ENCODE results near the gene RPL10A.

The RPL10A gene

DNA sequence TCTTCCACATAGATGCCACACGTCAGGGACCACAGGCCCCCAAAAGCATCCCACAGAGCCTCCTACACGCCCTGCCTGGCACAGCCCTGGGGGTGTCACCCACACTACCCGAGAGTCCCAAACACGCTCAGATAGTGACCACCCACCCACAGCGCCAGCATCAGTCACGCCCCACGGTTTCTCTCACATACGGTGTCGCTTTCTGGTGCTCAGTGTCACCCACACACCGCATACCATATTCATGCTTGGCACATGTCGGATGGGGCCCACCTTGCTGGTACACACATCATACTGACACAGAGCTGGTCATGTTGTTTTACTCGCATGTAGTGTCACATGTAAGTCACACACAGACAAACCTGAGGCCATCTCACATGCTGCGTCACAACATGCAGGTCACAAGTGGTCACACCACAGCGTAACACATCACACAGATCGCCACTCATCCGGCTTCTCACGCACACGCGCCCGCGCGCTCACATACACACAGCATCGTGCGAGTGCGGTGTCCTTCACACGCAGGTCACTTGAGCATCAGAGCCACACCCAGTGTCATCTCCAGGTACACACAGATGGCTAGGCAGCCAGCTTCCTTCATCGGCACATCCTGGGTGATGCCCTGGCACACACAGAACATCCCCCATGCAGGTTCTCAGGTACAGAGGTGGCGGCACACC lies 25.2 kb downstream of the RPL10A start:
- no peak for DNase-seq

DNA sequence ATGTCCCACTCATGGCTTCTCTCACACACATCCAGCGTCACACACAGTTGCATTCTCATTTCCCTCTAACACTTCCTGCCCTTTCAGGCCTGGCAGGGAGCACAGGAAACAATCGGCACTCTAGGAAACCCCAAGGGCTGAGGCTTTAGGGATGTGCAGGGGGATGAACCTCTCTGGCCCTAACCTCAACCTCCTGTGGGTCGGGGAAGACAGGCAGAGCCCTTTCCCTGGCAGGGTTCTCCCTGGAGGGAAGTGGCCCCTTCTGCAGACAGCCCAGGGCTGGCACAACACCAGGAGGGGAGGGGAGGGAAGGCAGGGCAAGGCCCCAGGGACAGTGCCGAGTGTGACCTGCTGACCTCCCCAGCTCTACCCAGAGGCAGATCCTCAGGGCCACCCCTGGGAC lies 26.0 kb downstream of the RPL10A start:
- DNase-seq: peak; percentile 15

DNA sequence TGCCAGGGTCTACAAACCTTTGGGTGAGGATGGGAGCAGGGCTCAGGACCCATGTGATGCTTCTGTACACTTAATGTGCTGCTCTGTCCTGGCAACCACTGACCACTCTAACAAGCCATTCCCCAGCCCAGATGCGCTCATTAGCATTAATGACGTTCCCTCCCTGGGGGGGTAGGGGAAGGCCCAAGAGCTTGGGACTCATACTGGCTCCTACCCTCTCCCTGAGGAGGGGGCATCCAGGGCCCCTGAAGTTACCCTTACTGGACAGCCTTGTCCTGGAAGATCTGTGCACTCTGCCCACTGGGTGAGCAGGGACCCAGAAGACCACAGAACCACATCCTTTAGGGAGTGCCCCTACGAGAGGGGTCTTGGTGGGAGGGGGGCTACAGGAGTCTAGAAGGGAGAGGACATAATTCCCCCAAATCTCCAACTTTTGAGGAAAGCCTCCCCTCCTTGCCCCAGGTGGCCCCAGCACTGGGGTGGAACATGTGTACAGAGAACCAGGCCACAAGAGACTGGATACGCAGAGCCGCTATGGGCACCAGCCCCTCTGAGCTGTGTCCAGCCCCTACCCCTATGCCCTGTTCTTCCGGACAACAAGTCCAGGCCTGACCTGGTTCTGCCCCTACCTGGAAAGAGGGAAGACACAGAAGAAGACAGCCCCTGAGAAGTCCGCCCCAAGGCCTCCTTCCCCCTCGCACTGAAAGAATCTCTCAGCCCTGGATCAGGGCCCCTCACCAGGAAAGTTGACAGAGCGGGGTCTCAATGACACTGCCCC lies 27.2 kb downstream of the RPL10A start:
- DNase-seq: no peak

DNA sequence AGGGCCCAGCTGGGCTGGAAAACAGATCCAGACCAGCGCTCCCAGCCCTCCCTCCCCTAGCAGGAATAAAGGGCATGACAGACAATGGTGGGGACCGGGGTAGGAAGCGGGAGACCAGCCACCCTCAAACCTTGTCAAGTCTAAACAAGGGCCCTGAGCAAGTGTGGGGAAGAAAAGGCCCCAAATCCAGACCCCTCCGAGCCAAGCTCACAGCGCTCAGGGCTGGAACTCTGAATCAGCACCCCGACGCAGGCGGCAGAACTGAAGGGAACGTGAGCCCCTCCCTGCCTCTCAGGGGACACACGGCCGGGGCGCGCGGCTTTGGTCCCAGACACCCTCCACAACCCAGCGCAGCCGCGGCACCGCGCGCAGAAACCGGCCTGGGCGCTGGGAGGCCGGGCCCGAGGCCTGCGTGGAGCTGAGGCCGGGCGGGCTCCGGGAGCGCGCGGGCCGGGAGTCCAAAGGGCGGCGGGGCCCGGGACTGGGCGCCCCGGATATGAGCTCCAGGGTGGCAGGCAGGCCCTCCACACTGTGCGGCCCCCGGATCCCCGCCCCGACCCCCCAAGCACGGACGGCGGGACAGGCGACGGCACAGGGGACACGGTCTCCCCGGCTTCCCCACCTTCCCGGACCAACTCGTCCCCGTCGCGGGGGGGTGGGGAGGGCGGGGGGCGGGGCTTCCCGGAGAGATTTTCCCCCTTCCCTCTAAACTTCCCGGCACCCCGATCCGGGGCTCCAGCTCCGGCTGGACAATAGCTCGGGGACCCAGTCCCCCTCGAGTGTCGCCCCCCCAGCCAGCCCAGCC lies 28.0 kb downstream of the RPL10A start:
- DNase-seq: no peak

DNA sequence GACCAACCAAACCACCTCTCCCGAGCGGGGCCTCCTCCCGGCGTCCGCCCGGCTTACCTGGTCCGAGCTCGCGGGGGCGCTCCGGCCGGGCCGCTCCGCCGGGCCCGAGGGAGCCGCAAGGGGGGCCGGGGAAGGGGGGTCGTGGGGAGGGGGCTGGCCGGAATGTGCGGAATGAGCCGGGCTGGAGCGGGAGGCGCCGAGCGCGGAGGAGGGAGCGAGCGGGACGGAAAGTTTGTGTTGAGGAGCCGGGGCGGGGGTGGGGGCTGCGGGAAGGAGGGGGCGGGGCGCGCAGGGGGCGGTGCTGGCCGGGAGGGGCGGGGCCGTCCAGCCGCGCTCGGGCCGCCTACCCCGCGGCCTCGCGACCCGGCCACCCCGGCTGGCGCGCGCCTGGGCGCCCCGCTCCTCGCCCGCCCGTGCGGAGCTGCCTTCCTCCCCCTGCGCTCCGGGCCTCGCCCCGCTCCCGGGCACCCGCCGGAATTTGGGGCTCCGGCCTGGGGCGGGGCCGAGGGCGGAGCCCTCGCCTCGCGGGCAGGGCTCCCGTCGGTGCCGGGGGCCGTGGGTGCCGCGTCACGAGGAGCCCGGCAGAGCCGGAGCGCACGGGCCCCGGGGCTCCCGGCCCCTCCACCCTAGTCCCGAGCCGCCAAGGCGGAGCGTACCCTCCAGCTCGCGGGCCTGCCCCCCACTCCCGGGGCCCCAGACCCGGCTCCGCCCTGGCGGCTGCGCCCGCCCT lies 28.8 kb downstream of the RPL10A start, which contains the start of gene TEAD3:
Gene TEAD3, minus strand, starts transcription at position 239 of the 730 bp plus-strand sequence.
- no peak for DNase-seq

DNA sequence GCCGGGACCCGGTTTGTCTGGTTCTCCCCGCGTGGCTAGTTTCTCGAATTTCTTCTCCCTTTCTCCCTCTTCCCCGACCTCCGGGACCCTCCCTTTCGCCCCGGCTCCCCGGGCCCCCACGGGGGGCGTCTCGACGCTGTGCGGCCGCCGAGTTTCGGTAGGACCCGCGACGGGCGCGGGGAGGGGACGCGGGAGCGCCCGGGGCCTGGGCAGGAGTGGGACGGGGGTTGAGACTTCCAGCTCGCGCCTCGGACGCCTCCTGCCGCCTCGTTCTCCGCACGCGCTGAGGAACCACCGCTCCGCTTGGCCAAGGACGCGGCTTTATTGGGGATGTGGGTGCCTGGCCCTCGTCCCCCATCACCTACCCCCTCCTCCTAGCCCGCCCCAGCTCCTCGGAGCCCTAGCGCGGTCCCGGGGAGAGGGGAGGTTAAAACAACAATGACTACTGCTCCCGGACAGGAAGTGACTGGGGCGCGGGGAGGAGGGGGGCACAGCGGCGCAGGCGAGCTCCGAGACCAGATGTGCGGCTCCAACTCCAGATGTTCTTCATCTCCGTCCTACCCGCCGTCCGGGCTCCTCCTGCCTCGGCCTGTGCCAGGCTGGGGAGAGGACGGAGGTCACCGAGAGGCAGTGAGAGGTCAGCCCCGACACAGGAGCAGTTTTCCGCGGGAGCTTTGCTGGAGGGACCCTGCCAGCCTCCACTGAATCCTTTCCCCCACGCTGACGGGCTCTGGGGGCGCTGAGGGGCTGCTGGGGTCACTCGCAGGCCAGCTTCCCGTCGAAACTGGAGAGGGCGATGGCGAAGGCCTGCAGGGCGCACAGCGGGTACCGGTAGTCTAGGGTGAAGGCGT lies 29.6 kb downstream of the RPL10A start:
- no peak for DNase-seq

DNA sequence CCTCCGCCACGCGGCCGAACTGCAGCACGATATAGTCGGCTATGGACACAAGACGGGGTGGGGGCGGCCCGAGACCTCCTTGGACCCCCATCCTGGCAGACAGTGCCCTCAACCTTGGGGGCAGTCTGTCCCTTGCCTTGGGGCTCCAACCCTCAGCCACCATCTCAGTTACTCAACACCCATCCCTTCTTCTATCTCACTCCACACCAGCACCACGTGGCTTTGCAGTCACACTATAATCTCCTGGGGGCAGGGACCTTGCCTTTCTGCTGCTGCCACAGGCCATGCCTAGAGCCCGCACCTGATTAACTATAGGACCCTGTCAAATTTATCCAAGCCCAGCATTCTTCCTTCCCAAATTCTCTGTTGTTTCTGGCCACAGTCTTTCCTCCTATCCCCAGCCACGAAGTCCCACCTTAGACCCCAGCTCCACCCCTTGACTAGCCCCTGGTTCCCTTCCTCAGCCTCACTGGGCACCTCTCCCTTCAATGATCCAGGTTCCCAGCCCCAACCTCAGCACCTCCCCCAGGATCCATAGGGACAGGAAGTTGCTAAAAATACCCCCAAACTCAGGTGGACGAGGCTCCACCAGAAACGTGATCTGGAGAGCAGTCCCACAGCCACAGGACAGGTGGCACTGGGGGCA lies 30.3 kb downstream of the RPL10A start:
- DNase-seq: no peak

DNA sequence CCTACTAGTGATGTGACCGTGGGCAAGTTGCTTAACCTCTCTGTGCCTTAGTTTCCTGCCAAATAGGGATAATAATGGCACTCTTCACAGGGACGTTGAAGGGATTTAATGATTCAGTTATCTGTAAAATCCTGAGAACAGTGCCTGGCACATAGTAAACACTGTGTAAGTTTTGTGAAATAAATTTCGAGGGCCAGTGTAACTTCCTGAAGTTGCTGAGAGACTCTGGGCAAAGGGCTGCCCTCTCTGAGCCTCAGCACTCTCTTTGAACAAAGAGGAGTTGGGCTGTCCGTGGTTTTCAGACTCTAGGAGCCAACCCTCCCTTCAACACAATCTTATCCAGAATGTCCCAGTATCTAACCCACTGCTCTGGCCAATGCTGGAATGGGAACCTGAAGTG lies 31.2 kb downstream of the RPL10A start:
- DNase-seq: no peak

DNA sequence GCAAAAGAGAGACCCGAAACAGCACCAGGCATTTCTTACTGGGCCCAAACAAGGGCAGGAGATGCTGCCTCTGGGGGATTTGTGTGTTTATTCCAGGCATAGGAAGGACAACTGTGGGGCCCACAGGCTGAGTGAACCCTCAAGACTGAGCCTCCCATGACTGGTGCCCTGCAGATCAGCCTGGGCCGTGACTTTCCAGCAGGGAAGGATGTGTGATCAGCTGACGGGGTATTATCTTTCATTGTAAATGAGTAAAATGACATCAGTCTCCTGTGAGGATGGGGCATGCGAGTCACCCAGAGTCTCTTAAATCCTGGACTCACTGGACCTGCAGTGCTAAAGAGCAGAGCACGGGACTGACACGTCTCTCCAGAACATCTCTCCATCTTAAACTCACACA lies 32.6 kb downstream of the RPL10A start:
- no peak for DNase-seq

DNA sequence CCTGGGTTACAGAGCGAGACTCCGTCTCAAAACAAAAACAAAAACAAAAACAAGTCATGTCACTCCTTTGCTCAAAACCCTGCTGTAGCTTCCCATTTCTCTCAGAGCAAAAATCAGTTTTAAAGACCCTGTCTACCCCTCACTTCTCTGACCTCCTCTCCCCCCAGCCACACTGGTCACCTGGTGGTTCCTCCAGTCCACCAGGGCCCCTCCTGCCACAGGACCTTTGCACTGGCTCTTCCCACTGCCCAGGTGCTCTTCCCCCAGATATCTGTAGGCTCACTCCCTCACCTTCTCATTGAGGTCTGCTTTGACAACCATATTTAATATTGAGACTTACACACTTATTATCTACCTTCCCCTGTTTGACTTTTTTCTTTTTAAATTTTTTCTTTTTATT lies 33.6 kb downstream of the RPL10A start:
- no peak for DNase-seq

DNA sequence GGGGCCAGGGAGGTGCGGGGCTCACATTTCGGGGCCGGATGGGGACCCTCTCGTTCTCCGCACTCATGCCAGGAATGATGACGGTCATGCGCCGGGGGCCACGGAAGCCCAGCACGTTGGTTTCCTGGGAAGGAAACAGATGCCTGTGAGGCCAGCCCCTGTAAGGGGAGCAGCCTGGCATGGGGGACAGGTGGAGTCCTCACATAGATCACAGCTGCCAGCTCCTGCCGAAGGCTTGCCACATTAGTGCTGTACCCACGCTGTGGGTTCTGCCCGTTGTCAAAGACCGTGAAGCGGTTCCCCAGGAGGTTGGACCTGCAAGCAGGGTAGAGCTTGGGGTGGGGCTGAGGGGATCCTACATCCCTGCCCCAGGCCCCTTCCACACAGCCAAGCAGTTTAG lies 35.3 kb downstream of the RPL10A start:
- DNase-seq: no peak

DNA sequence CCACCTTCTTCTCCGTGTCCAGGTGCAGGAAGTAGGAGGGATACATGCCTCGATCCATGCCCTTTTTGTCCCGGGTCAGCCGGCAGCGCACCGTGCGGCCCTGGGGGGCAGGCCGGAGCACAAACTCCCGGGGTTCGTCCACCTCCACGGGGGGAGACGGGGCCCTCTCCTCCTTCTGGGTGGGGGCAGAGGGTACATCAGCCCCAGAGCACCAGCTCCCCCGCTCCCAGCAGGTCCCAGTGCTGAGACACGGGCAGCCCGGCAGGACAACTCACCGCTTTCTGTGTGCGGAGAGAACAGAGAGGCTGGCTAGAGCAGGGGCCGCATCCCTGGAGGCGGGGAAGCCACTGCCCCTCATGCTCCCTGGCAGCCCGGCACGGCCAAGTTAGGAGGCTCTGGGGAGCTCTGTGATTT lies 37.8 kb downstream of the RPL10A start:
- DNase-seq: no peak

DNA sequence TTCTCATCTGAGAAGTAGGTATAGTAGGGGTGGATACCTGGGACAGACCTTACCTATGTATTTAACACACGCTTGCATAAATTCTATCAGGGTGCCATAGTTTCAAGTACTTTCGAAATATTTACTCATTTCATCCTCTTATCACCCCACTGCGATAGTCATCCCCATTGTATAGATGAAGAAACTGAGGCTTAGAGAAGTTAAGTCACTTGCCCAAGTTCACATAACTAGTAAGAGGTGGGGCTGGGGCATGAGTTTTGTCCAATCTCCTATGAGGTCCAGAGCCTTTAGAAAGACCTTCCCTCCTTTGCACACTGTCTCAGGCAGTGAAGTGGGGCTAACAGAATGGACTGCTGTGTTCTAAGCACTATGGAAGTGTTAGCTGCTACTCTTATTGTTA lies 38.3 kb downstream of the RPL10A start:
- no peak for DNase-seq

DNA sequence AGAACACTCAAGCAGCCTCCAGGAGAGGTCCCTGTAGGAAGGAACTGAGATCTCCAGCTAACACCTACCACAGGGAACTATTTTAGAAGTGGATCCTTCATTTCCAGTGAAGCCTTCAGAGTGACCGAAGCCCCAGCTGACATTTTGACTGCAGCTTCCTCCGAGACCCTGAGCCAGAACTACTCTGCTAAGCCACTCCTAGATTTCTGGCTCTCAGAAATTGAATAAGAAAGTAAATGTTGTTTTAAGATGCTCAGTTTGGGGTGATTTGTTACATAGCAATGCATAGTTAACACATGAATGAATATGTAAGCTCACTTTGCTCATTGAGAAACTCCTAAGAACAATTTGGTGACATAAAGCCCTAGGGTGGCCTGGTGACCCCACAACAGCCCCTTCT lies 39.0 kb downstream of the RPL10A start:
- no peak for DNase-seq

DNA sequence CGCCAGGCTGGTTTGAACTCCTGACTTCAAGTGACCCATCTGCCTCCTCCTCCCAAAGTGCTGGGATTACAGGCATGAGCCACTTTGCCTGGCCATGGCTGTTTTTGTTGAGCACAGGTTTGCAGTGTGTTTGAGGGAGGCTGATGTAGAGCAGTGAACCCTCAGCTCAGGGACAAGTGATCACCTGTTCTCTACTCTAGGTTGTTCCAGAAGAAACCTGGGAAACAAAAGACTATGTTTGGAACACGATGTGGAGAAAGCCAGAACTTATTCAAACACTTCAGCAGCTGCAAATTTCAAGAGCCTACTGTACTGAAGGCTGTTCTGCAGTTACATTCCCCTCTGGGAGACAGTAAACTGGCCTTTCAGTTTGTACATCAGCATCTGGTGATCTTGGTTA lies 39.8 kb downstream of the RPL10A start:
- DNase-seq: no peak

DNA sequence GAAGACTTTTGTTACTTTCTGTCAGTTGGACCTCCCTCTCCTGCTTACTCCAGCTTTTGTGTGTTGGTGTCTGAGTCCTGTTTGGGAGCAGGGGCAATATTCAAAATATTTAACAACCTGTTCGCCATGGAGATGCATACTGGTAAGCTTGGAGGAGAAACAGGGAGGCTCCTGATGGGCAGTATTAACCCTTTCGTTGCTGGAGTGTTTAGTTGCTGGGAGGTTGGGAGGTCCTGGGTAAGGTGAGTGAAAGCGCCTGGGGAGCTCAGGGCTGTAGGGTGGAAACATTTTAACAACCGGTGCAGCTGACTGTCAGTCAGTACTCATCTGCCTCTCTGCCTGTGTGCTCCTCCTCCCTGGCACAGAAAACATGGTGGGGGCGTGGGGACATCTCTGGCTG lies 40.3 kb downstream of the RPL10A start:
- no peak for DNase-seq

DNA sequence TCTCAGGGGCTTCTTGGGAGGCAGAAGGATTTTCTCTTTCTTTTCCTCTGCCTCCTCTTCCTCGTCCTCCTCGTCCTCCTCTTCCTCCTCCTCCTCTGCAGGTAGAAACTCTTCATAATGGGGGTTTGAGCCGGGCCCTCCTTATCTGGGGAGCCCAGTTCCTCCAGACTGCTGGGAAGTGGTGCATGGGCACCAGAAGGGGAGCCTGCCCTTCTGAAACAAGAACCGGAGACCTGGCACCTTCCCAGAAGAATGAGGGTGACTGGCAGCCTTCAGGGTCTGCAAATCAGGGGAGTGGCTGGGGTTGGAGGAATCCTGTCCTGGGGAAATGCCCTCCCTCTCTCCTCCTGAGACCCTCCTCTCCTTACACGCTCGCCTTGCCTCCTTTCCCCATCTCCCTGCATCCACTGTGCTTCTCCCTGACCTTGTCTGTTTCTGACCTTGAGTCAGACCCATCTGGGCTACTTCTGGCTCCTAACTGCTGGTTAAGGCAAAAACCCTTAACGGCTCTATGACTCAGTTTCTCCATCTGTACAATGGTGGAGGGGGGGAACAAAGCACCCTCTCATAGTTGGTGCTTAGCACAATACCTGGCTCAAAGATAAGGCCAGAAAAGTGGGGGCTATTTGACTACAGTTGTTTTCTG lies 42.8 kb downstream of the RPL10A start:
- no peak for DNase-seq

DNA sequence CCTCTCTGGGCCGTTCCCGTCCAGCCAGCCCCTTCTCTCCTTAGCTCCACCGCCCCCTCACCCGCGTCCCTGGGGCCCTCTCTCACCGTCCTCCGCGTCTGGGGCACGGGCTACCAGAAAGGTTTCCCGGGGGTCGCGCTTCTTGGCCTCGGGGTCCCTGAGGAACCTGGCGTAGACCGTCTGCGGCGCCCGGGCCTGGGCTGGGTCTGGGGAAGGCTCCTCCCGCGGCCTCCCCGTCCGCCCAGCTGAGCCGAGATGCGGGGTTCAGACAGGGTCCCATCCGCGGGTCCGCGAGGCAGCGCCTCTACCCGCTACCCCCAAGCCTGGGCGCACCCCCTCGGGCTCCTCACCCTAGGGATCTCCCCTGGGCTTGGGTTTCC lies 43.4 kb downstream of the RPL10A start:
- no peak for DNase-seq

DNA sequence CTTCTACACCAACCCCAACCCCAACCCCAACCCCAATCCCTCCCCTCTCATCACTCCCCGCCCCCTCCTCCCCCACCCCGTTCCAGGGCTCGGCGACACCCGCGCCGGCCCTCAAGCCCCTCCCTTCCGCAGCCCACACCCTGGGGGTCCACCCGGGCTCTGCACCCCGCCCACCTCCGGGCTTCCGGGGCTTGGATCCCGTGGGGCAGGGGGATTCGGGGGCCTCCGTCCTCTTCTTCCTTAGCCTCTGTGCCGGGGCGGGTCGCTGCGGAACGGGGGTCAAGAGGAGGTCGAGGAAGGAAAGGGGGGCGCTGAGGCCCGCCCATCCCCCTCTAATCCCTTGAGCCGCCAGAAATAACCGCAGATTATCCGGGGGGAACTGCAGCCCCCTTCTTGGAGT lies 43.8 kb downstream of the RPL10A start:
- DNase-seq: no peak

DNA sequence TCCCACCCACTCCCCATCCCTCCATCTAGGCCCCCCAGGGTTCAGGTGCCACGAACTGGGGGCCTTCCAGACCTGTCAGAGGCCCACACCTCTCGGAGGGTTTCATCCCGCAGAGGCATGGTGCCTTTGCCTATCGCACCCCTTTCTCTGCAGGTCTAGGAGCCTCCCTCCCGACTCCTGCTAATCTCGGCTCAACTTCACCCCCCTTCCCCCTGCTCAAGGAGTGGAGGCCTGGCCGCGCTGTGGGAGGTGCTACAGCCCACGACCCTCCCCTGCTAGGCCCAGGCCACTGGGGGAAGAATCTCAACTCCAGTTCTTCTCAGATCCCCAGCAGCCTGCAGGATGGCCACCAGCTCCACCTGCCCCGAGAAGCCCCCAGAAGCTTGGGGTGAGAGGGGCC lies 44.5 kb downstream of the RPL10A start, which contains the start of gene TULP1:
Gene TULP1, minus strand, starts transcription at position 157 of the 400 bp plus-strand sequence. Its CDS starts 38 bp downstream, at position 119.
- no peak for DNase-seq

DNA sequence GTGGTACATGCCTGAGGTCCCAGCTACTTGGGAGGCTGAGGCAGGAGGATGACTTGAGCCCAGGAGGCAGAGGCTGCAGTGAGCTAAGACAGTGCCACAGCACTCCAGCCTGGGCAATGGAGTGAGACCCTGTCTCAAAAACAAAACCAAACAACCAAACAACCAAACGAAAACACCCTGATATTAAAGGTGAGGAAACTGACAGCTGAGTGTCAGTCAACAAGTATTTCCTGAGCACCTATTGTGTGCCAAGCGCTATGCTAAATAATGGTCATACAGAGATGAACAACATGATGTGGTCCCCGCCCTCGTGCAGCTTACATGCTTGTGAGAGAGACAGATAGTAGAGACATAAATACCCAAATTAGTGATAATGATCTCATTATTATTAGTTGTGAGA lies 46.4 kb downstream of the RPL10A start:
- DNase-seq: no peak
